Muscle layer of duodenum (tissue), 2 donors: ENCODE measurements around the gene PHACTR1.
"Not testable (repeated sequence)": the region's sequence is repeated elsewhere in the genome, so short reads cannot be mapped to it uniquely, and the experiment has no call there.

ENCODE experiments used
- H3K27ac ChIP-seq: one replicate; pipeline ENCODE4 v1.7.0; 2013; ENCODE audit warnings: mild to moderate bottlenecking, low read length
- H3K27me3 ChIP-seq: one replicate; pipeline ENCODE4 v1.7.0; 2013; ENCODE audit warnings: low read depth, mild to moderate bottlenecking, control low read depth, low read length
- H3K36me3 ChIP-seq, 2 donors: one replicate each; pipeline ENCODE4 v1.7.0; 2013; ENCODE audit warnings: low read length in 2 of 2, control low read depth in 1 of 2, mild to moderate bottlenecking in 1 of 2; ENCODE audit not compliant: insufficient read depth in 2 of 2, control insufficient read depth in 1 of 2
- H3K4me1 ChIP-seq, 2 donors: one replicate each; pipeline ENCODE4 v1.7.0; 2013; ENCODE audit warnings: low read length in 2 of 2, mild to moderate bottlenecking in 2 of 2, control low read depth in 1 of 2, moderate library complexity in 1 of 2; ENCODE audit not compliant: insufficient read depth in 2 of 2, control insufficient read depth in 1 of 2
- H3K4me3 ChIP-seq, 2 donors: one replicate each; pipeline ENCODE4 v1.7.0; 2013; ENCODE audit warnings: low read length in 2 of 2, low read depth in 1 of 2, mild to moderate bottlenecking in 1 of 2
- H3K9me3 ChIP-seq, 2 donors: one replicate each; pipeline ENCODE4 v1.7.0; 2013; ENCODE audit warnings: low read length in 2 of 2, control low read depth in 1 of 2, mild to moderate bottlenecking in 1 of 2; ENCODE audit not compliant: control insufficient read depth in 1 of 2
- donor health status: healthy.

The PHACTR1 gene

GRCh38 chr6:13119549-13119948, 403.0 kb downstream of the PHACTR1 start:
- Histone ChIP-seq H3K27ac (no peak overlapping the region), H3K27me3 (no peaks in the 10 kb centered on the region), H3K36me3 (no peaks in the 10 kb centered on the region), H3K4me1 (no peaks in the 10 kb centered on the region), H3K9me3 (no peaks in the 10 kb centered on the region), H3K4me3 (no peak overlapping the region)

GRCh38 chr6:13120483-13121482, 404.2 kb downstream of the PHACTR1 start:
- Histone ChIP-seq H3K27ac (no peak overlapping the region), H3K9me3 (no peaks in the 10 kb centered on the region), H3K36me3 (no peaks in the 10 kb centered on the region), H3K4me1 (no peaks in the 10 kb centered on the region), H3K4me3 (no peak overlapping the region), H3K27me3 (no peaks in the 10 kb centered on the region)

DNA sequence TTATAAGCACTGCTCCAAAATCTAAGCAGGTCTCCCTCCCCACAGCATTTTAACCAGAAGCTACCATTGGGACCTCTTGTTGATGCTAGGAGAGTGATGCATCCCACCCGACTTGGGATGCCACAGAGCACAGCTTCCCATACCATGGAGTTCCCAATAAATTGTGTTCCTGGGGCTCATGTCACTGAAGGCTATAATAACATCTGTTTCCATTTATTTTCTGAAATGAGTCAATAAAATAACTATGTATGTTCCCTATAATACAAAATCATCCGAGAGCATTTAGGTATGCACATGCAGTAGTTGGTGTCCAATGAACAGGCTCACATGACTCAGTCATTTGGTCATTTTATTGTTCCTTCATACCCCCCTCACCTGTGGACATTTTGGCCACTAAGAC, 407.6 kb downstream of the PHACTR1 start:
- no peak overlapping the region for H3K27ac ChIP-seq
- no peaks in the 10 kb centered on the region for H3K9me3 ChIP-seq
- H3K4me3 ChIP-seq: no peak overlapping the region
- H3K27me3 ChIP-seq: no peaks in the 10 kb centered on the region
- H3K4me1 ChIP-seq: no peaks in the 10 kb centered on the region
- H3K36me3 ChIP-seq: no peaks in the 10 kb centered on the region

- H3K36me3 ChIP-seq: no peaks in the 10 kb centered on the region
- H3K27me3 ChIP-seq: no peaks in the 10 kb centered on the region
- H3K27ac ChIP-seq: no peak overlapping the region
- no peak overlapping the region for H3K4me3 ChIP-seq
- H3K4me1 ChIP-seq: no peaks in the 10 kb centered on the region
- no peaks in the 10 kb centered on the region for H3K9me3 ChIP-seq
These were observed 409.3 kb downstream of the PHACTR1 start for GRCh38 chr6:13125841-13126240.

GRCh38 chr6:13131935-13132661, 415.5 kb downstream of the PHACTR1 start:
- Histone ChIP-seq H3K4me3 (no peak overlapping the region), H3K9me3 (no peaks in the 10 kb centered on the region), H3K27ac (no peak overlapping the region), H3K27me3 (no peaks in the 10 kb centered on the region), H3K4me1 (no peaks in the 10 kb centered on the region), H3K36me3 (no peaks in the 10 kb centered on the region)

DNA sequence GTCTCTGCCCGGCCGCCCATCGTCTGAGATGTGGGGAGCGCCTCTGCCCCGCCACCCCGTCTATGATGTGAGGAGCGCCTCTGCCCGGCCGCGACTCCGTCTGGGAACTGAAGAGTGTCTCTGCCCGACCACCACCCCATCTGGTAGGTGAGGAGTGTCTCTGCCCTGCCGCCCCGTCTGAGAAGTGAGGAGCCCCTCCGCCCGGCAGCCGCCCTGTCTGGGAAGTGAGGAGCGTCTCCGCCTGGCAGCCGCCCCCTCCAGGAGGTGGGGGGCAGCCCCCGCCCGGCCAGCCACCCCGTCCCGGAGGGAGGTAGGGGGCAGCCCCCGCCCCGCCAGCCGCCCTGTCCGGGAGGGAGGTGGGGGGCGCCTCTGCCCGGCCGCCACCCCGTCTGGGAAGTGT, 417.3 kb downstream of the PHACTR1 start:
- H3K27me3 ChIP-seq, H3K9me3 ChIP-seq, H3K4me3 ChIP-seq, H3K4me1 ChIP-seq, H3K27ac ChIP-seq, H3K36me3 ChIP-seq: not testable (repeated sequence)

DNA sequence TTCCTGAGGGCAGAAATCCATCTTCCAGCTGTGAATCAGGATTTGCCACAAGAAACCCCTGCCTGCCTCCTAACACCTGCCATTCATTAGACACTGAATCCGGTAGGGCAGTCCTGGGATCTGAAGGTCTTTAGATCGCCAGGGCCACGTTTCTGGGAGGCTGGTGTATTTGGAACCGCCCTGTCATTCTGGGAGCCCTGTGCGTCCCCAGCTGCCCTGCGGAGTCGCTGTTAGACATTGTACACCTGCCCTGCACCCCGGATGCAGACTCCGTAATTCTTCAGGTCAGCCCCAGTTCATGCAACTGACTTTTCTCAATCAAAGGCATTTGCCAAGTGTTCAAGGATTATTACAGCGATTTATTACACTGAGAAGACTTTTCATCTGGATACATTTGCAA, 418.6 kb downstream of the PHACTR1 start:
- no peak overlapping the region for H3K27ac ChIP-seq
- no peaks in the 10 kb centered on the region for H3K36me3 ChIP-seq
- H3K4me1 ChIP-seq: no peaks in the 10 kb centered on the region
- H3K27me3 ChIP-seq: no peaks in the 10 kb centered on the region
- H3K9me3 ChIP-seq: no peaks in the 10 kb centered on the region
- H3K4me3 ChIP-seq: no peak overlapping the region

DNA sequence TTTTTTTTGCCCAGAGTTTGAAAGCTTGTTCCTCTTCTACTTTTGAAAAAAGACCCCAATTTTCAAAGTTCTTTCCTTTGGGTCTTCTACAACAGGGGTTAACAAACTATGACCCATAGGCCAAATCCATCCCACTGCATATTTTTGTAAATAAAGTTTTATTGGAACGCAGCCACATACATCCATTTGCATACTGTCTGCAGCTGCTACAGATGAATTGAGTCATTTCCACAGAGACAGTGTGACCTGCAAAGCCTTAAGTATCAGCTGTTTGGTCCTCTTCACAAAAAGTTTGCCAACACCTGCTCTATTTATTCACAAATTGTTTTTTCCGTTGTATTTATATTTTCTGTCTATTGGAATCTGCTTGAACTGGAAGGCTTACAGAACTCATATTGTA, 422.6 kb downstream of the PHACTR1 start:
- Histone ChIP-seq H3K27me3 (no peaks in the 10 kb centered on the region), H3K4me1 (no peaks in the 10 kb centered on the region), H3K27ac (no peak overlapping the region), H3K36me3 (no peaks in the 10 kb centered on the region), H3K4me3 (no peak overlapping the region), H3K9me3 (no peaks in the 10 kb centered on the region)

DNA sequence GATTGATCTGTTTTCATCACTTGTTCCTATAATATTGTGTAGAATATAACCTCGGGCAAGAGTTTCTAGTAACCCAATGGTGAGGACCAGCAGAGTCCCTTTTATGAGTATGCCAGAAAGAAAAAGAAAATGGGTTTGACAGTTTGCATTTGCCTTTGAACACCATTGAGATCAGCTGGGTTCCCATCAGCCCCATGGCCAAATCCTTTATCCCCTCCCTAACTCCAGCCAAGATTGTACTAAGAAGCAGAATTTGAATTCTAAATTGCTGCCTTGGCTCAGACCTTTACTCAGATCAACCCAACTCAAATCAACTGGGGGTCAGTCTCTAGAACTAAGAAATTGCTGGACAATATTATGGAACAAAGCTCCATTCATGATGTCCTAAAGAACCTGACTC, 424.4 kb downstream of the PHACTR1 start:
- Histone ChIP-seq H3K27ac (no peak overlapping the region), H3K4me3 (no peak overlapping the region), H3K27me3 (no peaks in the 10 kb centered on the region), H3K36me3 (no peaks in the 10 kb centered on the region), H3K9me3 (no peaks in the 10 kb centered on the region), H3K4me1 (no peaks in the 10 kb centered on the region)

DNA sequence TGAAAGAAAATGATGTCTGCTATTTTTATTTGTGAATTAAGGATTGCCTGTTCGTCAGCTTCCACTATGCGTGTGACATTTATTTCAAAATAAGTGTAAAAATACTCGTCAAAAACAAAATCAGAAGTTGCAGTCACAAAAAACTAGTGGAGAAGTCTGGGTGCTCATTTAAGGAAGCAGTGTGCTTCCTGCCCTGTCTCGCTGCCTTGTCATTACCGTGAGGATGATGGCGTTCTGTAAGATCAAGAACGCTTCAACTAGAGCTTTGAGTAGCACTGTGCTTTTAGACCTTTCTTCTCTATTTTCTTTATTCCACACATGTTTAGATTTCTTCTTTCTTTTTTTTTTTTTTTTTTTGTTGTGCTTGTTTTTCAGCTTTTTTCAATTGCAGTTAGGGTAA, 424.8 kb downstream of the PHACTR1 start:
- no peak overlapping the region for H3K4me3 ChIP-seq
- H3K4me1 ChIP-seq: no peaks in the 10 kb centered on the region
- no peaks in the 10 kb centered on the region for H3K9me3 ChIP-seq
- H3K27ac ChIP-seq: no peak overlapping the region
- no peaks in the 10 kb centered on the region for H3K36me3 ChIP-seq
- H3K27me3 ChIP-seq: no peaks in the 10 kb centered on the region

DNA sequence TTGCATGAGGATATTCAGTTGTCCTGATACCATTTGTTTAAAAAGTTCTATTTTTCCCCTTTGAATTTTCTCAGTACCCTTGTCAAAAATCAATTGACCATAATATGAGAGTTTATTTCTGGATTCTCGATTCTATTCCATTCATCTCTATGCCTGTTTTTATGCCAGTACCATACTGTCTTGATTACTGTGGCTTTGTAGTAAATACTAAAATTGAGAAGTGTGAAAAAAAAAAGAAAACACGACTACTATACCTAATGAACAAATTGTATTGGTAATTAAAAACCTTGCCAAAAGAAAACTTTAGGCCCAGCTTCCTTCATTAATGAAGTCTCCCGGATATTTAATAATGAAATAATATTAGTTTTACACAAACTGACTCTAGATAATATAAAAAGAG, 426.0 kb downstream of the PHACTR1 start:
- H3K9me3 ChIP-seq: no peaks in the 10 kb centered on the region
- no peak overlapping the region for H3K4me3 ChIP-seq
- H3K36me3 ChIP-seq: no peaks in the 10 kb centered on the region
- no peak overlapping the region for H3K27ac ChIP-seq
- no peaks in the 10 kb centered on the region for H3K4me1 ChIP-seq
- H3K27me3 ChIP-seq: no peaks in the 10 kb centered on the region
